ENCODE measurements around the gene FAM53A.

DNA sequence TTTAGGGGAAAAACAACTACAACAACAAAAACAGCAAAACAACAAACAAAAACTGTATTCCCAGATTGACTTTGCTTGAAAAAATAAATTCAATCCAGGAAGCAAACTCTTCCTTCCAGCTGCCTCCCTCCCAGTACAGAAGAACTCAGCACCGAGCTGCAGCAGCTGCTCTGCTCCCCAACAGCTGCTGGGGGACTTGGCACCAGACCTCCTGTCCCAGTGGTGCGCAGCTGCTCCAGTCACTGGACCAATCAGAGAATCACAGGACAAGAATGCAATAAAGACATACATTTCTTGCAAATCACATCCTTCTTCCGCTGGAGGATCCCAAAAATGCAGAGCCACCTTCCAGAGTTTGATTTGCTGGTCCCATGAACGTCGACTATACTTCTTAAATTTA, 11.8 kb upstream of the FAM53A start:
- no peak for TF ChIP-seq POLR2A (IDR thresholded peaks at IDR 0.05; ENCODE audit: low read length)
- TF ChIP-seq GATA1 (IDR thresholded peaks at IDR 0.05; ENCODE audit: low read depth, low read length): no peak

Data from erythroblast (primary cell).